Inflammatory macrophage treated with lipopolysaccharide for 1 hour (primary cell): ENCODE data around the gene RNF26.

Experiments used
- DNase-seq, 2 donors: peaks; one replicate each; pipeline ENCODE4 v3.0.0-alpha.2; 2020 to 2022

The RNF26 gene

GRCh38 chr11:119355091-119355843 lies 20.9 kb downstream of the RNF26 start:
- no peak for DNase-seq

- peak; percentile 57 to 74 for DNase-seq
These were observed 22.2 kb downstream of the RNF26 start for GRCh38 chr11:119356349-119357031.

- no peak for DNase-seq
These were observed 22.7 kb downstream of the RNF26 start for GRCh38 chr11:119357074-119357473.

GRCh38 chr11:119359365-119360214 lies 25.3 kb downstream of the RNF26 start:
- peak; percentile 55 to 77 for DNase-seq

- DNase-seq: peak; percentile 64 to 94
These were observed 26.9 kb downstream of the RNF26 start for GRCh38 chr11:119361056-119361787.

GRCh38 chr11:119361941-119362725 lies 27.8 kb downstream of the RNF26 start:
- DNase-seq: peak in 1 of 2 donors; percentile 50

GRCh38 chr11:119362741-119363080 lies 28.4 kb downstream of the RNF26 start:
- no peak for DNase-seq

GRCh38 chr11:119363081-119363850 lies 28.9 kb downstream of the RNF26 start:
- no peak for DNase-seq

GRCh38 chr11:119363851-119364590 lies 29.7 kb downstream of the RNF26 start:
- peak; percentile 59 to 68 for DNase-seq

- peak in 1 of 2 donors; percentile 43 for DNase-seq
These were observed 30.8 kb downstream of the RNF26 start for GRCh38 chr11:119365071-119365591.

- no peak for DNase-seq
These were observed 32.6 kb downstream of the RNF26 start for GRCh38 chr11:119366690-119367620.

GRCh38 chr11:119367661-119368120 lies 33.4 kb downstream of the RNF26 start:
- peak; percentile 40 to 68 for DNase-seq

GRCh38 chr11:119368121-119369034 lies 34.1 kb downstream of the RNF26 start:
- DNase-seq: no peak

GRCh38 chr11:119369132-119369925 lies 35.0 kb downstream of the RNF26 start:
- DNase-seq: no peak

GRCh38 chr11:119370486-119371046 lies 36.2 kb downstream of the RNF26 start:
- DNase-seq: no peak

GRCh38 chr11:119371067-119371601 lies 36.8 kb downstream of the RNF26 start:
- no peak for DNase-seq
